ENCODE data around the gene FKBP1A. TPM values are rescaled to one million over a fixed set of nuclear protein-coding genes. Genes with fewer than 3 reads are reported as not detected.

FKBP1A gene
- total and polyA plus RNA-seq, 9 of the 15 experiments (the other 6 are each of a cell fraction or from before 2014, with no cell fraction given), result 48.8 to 502 (median 89.6) TPM

DNA sequence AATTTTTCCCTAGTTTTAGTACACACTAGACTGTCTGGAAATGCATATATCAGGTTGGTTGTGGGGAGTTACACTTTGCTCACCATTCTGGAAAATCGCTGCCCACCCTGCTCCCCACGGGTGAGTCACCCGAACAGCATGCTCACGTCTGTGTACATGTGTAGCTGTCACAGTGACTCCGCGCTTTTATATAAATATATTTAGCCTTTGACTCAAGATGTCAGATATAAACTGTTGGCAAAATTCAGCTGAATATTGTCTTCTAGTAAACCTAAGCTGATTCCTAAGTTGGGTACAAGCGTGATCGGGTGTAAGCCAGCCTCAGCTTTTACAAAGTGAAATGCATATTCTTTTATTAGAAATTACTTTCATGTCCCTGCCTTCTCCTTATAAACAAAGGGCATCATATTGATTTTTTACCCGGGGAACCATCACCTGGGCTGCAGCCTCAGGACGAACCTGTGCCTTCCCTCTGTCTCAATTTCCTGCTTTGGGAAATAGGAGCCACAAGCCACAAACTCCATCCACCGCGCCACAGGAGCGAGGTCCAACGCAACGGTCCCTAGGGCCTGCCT lies 68.2 kb downstream of the FKBP1A start (continued):
- TF ChIP-seq, protein P1, sequence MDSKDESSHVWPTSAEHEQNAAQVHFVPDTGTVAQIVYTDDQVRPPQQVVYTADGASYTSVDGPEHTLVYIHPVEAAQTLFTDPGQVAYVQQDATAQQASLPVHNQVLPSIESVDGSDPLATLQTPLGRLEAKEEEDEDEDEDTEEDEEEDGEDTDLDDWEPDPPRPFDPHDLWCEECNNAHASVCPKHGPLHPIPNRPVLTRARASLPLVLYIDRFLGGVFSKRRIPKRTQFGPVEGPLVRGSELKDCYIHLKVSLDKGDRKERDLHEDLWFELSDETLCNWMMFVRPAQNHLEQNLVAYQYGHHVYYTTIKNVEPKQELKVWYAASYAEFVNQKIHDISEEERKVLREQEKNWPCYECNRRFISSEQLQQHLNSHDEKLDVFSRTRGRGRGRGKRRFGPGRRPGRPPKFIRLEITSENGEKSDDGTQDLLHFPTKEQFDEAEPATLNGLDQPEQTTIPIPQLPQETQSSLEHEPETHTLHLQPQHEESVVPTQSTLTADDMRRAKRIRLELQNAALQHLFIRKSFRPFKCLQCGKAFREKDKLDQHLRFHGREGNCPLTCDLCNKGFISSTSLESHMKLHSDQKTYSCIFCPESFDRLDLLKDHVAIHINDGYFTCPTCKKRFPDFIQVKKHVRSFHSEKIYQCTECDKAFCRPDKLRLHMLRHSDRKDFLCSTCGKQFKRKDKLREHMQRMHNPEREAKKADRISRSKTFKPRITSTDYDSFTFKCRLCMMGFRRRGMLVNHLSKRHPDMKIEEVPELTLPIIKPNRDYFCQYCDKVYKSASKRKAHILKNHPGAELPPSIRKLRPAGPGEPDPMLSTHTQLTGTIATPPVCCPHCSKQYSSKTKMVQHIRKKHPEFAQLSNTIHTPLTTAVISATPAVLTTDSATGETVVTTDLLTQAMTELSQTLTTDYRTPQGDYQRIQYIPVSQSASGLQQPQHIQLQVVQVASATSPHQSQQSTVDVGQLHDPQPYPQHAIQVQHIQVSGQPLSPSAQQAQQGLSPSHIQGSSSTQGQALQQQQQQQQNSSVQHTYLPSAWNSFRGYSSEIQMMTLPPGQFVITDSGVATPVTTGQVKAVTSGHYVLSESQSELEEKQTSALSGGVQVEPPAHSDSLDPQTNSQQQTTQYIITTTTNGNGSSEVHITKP (IDR thresholded peaks at IDR 0.05; ENCODE audit: partially characterized antibody), result no peak
- TF ChIP-seq ELK1 (CRISPR knock-in tag; IDR thresholded peaks at IDR 0.05) (no peak), ZNF174 (CRISPR knock-in tag; IDR thresholded peaks at IDR 0.05) (no peak), GATAD2B (IDR thresholded peaks at IDR 0.05; ENCODE audit: borderline replicate concordance) (no peak), MNT (conservative IDR thresholded peaks at IDR 0.05) (peak in 1 of 2 experiments; percentile 19; a peak in 2 of 4 replicates), ZFPM2 (CRISPR knock-in tag; IDR thresholded peaks at IDR 0.05) (no peak), JUND (IDR thresholded peaks at IDR 0.05; ENCODE audit: borderline replicate concordance, low read depth, low read length) (peak; percentile 61; the same call in 1 of the 2 replicates), JUND (tag; IDR thresholded peaks at IDR 0.05; ENCODE audit: borderline replicate concordance, low read depth, low read length) (no peak), KLF13 (tag; IDR thresholded peaks at IDR 0.05; ENCODE audit: borderline replicate concordance, low read depth) (no peak), ZBTB2 (IDR thresholded peaks at IDR 0.05) (no peak)
- TF ChIP-seq, protein P2, sequence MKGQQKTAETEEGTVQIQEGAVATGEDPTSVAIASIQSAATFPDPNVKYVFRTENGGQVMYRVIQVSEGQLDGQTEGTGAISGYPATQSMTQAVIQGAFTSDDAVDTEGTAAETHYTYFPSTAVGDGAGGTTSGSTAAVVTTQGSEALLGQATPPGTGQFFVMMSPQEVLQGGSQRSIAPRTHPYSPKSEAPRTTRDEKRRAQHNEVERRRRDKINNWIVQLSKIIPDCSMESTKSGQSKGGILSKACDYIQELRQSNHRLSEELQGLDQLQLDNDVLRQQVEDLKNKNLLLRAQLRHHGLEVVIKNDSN (CRISPR knock-in tag; IDR thresholded peaks at IDR 0.05), result no peak
- TF ChIP-seq, protein P3, sequence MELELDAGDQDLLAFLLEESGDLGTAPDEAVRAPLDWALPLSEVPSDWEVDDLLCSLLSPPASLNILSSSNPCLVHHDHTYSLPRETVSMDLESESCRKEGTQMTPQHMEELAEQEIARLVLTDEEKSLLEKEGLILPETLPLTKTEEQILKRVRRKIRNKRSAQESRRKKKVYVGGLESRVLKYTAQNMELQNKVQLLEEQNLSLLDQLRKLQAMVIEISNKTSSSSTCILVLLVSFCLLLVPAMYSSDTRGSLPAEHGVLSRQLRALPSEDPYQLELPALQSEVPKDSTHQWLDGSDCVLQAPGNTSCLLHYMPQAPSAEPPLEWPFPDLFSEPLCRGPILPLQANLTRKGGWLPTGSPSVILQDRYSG (tag; conservative IDR thresholded peaks at IDR 0.05; ENCODE audit: low read depth), result no peak

Measured in K562 (cell line).